ENCODE measurements around the gene NAA35.

Gene NAA35

GRCh38 chr9:85981369-85981768 is 40.4 kb downstream of the NAA35 start:
- in situ Hi-C loops (cut with MboI; ENCODE audit: low pct_unique_long_range_greater_than_20kb, low sequenced_read_pairs, unreplicated experiment), result no loop called here
- TF ChIP-seq CTCF (IDR thresholded peaks at IDR 0.05; ENCODE audit: extremely low read depth, insufficient read depth, missing control alignments), result no peak
- DNase-seq (ENCODE audit: low spot score), result no peak

- no peak for DNase-seq (ENCODE audit: low spot score)
- in situ Hi-C loops (cut with MboI; ENCODE audit: low pct_unique_long_range_greater_than_20kb, low sequenced_read_pairs, unreplicated experiment), result no loop called here
- TF ChIP-seq CTCF (IDR thresholded peaks at IDR 0.05; ENCODE audit: extremely low read depth, insufficient read depth, missing control alignments), result no peak
Measured at GRCh38 chr9:85984457-85984856, 43.5 kb downstream of the NAA35 start.

GRCh38 chr9:85987236-85987635 is 46.3 kb downstream of the NAA35 start:
- no peak for DNase-seq (ENCODE audit: low spot score)
- in situ Hi-C loops (cut with MboI; ENCODE audit: low pct_unique_long_range_greater_than_20kb, low sequenced_read_pairs, unreplicated experiment), result no loop called here
- no peak for TF ChIP-seq CTCF (IDR thresholded peaks at IDR 0.05; ENCODE audit: extremely low read depth, insufficient read depth, missing control alignments)

GRCh38 chr9:85994191-85994590 is 53.2 kb downstream of the NAA35 start:
- DNase-seq (ENCODE audit: low spot score), result no peak
- in situ Hi-C loops (cut with MboI; ENCODE audit: low pct_unique_long_range_greater_than_20kb, low sequenced_read_pairs, unreplicated experiment), result no loop called here
- no peak for TF ChIP-seq CTCF (IDR thresholded peaks at IDR 0.05; ENCODE audit: extremely low read depth, insufficient read depth, missing control alignments)

GRCh38 chr9:85995097-85995496 is 54.2 kb downstream of the NAA35 start:
- in situ Hi-C loops (cut with MboI; ENCODE audit: low pct_unique_long_range_greater_than_20kb, low sequenced_read_pairs, unreplicated experiment), result no loop called here
- TF ChIP-seq CTCF (IDR thresholded peaks at IDR 0.05; ENCODE audit: extremely low read depth, insufficient read depth, missing control alignments), result no peak
- DNase-seq (ENCODE audit: low spot score), result no peak

GRCh38 chr9:85995599-85995998 is 54.7 kb downstream of the NAA35 start:
- TF ChIP-seq CTCF (IDR thresholded peaks at IDR 0.05; ENCODE audit: extremely low read depth, insufficient read depth, missing control alignments), result no peak
- in situ Hi-C loops (cut with MboI; ENCODE audit: low pct_unique_long_range_greater_than_20kb, low sequenced_read_pairs, unreplicated experiment), result no loop called here
- DNase-seq (ENCODE audit: low spot score), result no peak

GRCh38 chr9:86005253-86005775 is 64.4 kb downstream of the NAA35 start:
- TF ChIP-seq CTCF (IDR thresholded peaks at IDR 0.05; ENCODE audit: extremely low read depth, insufficient read depth, missing control alignments), result no peak
- no peak for DNase-seq (ENCODE audit: low spot score)
- in situ Hi-C loops (cut with MboI; ENCODE audit: low pct_unique_long_range_greater_than_20kb, low sequenced_read_pairs, unreplicated experiment), result no loop called here

Data from GM13977 (cell line).